ENCODE measurements around the gene DMD.

DNA sequence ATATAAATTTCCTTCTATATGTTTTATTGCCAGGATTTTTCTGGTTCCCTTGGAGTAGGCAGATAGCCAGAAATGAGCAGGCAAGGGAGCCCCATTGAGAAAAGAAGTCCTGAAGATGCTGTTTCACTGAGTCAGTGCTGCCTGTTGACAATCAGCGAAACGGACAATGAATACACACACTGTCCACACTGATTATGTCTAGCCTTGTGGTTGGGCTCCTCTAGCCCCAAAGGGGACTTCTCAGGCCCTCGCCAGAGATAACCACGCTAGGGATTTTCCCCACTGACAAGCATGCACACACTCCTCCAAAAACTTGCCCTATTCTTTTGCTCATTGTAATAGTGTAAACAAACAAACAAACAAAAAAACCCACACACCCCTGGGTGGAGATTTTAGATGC is 369.3 kb downstream of the DMD start:
- TF ChIP-seq, protein P1, sequence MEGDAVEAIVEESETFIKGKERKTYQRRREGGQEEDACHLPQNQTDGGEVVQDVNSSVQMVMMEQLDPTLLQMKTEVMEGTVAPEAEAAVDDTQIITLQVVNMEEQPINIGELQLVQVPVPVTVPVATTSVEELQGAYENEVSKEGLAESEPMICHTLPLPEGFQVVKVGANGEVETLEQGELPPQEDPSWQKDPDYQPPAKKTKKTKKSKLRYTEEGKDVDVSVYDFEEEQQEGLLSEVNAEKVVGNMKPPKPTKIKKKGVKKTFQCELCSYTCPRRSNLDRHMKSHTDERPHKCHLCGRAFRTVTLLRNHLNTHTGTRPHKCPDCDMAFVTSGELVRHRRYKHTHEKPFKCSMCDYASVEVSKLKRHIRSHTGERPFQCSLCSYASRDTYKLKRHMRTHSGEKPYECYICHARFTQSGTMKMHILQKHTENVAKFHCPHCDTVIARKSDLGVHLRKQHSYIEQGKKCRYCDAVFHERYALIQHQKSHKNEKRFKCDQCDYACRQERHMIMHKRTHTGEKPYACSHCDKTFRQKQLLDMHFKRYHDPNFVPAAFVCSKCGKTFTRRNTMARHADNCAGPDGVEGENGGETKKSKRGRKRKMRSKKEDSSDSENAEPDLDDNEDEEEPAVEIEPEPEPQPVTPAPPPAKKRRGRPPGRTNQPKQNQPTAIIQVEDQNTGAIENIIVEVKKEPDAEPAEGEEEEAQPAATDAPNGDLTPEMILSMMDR (IDR thresholded peaks at IDR 0.05; ENCODE audit: low read length): no peak
- TF ChIP-seq EZH2 (optimal IDR thresholded peaks at IDR 0.05; ENCODE audit: low read depth, low read length) (no peak), EZH2phosphoT487 (IDR thresholded peaks at IDR 0.05; ENCODE audit: low read length) (no peak)

Data from MM.1S (cell line).